WI38 (cell line): ENCODE results near the gene NDUFAB1.

Experiments
- H3K4me3 ChIP-seq: 2 replicates; pipeline ENCODE4 v1.5.1; 2011; ENCODE audit warnings: low read depth, mild to moderate bottlenecking, control low read depth, low read length
- TF ChIP-seq, protein P1 (sequence below): IDR thresholded peaks from 2 replicates; pipeline ENCODE4 v1.5.1; 2012; ENCODE audit warnings: low read depth, mild to moderate bottlenecking, control low read depth, low read length

Gene NDUFAB1

GRCh38 chr16:23534868-23535860 is 61.0 kb downstream of the NDUFAB1 start:
- H3K4me3 ChIP-seq = no peak overlapping the region
- TF ChIP-seq, protein P1, sequence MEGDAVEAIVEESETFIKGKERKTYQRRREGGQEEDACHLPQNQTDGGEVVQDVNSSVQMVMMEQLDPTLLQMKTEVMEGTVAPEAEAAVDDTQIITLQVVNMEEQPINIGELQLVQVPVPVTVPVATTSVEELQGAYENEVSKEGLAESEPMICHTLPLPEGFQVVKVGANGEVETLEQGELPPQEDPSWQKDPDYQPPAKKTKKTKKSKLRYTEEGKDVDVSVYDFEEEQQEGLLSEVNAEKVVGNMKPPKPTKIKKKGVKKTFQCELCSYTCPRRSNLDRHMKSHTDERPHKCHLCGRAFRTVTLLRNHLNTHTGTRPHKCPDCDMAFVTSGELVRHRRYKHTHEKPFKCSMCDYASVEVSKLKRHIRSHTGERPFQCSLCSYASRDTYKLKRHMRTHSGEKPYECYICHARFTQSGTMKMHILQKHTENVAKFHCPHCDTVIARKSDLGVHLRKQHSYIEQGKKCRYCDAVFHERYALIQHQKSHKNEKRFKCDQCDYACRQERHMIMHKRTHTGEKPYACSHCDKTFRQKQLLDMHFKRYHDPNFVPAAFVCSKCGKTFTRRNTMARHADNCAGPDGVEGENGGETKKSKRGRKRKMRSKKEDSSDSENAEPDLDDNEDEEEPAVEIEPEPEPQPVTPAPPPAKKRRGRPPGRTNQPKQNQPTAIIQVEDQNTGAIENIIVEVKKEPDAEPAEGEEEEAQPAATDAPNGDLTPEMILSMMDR = no peak

GRCh38 chr16:23532448-23532847 is 63.7 kb downstream of the NDUFAB1 start:
- H3K4me3 ChIP-seq = no peak overlapping the region
- TF ChIP-seq, protein P1 = no peak
